NCI-H2227 treated with DMSO at 0.1 percent for 48 hours (cell line): ENCODE results near the gene BRME1.

ENCODE experiments used
- DNase-seq: peaks from one replicate; lab custom pipeline; 2025; lab: John Stamatoyannopoulos, UW

BRME1 gene

GRCh38 chr19:13887018-13887436 lies 18.9 kb downstream of the BRME1 start:
- no peak for DNase-seq

DNA sequence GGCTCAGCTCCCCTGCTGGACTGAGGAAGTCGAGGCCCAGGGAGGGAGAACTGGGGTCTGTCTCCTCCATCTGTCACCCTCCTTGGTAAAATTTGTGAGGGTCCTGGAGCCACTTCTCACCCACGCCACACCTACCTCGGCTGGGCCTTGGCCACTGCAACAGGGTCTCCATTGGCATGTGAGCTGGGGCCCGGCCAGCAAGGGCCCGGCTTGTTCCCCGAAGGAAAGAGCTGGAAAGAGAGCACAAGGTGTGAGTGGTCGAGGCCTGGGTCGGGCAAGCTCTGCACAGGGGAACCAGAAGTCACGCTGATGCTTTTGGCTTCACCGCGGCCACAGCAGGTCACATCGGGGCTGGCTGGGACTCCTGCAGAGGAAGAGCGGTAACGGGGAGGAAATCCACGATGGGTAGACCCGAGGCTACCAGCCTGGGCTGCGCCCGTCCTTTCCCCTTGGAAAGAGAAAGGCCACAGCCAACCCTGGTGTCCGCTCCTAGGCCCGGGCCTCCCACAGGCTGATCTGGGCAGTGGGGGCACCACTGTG lies 20.0 kb downstream of the BRME1 start:
- no peak for DNase-seq

GRCh38 chr19:13884726-13885591 lies 21.0 kb downstream of the BRME1 start:
- DNase-seq, result no peak

- DNase-seq, result no peak
Observed at GRCh38 chr19:13883516-13884064, 22.3 kb downstream of the BRME1 start.

GRCh38 chr19:13882836-13883235 lies 23.1 kb downstream of the BRME1 start:
- DNase-seq, result no peak

GRCh38 chr19:13882419-13882795 lies 23.5 kb downstream of the BRME1 start:
- no peak for DNase-seq

GRCh38 chr19:13881692-13882418 lies 24.1 kb downstream of the BRME1 start:
- no peak for DNase-seq

DNA sequence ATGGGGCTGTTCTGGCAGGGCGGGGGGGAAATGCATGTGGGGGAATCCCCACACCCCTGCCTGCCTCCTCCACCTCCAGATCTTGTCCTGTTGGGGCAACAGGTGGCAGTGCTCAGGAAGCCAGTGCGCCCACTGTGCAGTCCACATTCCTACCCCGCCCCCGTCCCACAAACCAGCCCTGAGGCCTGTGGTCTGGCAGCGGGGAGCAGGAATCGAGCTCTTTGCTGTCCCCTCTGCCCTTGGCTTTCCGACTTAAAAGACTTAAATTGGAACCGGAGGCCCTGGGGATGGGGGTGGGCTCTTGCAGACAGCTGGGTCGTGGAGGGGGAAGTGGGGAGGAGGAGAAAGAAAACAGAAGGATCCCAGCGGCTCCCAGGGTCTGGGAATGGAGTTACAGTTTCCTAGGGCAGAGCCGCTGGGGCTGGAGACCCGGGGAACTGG lies 24.6 kb downstream of the BRME1 start:
- no peak for DNase-seq

DNA sequence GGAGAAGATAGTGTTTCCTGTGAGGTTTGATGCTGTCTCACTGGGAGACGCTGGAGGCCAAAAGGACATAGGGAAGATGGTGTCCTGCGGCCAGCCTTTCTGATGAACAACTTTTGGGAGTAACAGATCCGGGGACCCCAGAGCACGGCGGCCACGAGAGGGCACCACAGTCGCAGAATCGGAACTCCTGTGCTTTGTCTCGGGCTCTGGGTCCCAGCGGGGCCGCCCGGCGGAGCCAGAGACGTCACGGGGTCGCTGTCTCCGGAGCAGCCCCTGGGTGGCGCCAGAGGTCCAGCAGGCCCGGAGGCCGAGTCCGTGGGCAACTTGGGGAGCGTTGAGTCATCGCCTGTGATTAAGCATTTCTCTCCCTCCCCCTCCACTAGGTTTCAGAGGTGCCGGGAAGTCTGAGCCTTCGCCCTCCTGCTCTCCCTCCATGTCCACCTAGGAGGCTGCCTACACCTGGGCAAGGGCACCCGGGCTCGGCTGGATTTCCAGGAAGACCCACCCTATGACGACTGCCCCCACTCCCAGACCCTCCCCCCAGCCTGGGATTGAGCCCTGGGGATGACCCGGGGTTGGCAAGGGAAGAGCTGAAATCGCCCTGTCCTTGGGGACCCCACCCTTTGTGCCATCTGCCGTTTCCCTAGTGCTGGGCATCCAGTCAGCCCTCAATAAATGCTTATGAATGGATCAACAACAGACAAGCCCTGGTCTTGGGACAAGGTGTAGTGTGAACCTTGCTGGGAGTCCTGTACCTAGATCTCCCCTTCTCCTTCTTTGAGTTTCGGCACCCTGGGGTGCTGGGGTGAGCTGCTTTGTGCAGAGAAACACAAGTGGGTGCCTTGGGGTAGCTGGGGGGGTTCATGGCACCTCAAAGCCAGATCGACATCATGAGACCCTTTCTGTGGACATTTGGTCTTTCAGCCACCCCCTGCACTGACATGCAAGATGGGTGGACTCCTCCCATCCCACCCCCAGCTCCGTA lies 25.6 kb downstream of the BRME1 start:
- DNase-seq, result peak; percentile 78

GRCh38 chr19:13877303-13877702 lies 28.6 kb downstream of the BRME1 start:
- no peak for DNase-seq

DNA sequence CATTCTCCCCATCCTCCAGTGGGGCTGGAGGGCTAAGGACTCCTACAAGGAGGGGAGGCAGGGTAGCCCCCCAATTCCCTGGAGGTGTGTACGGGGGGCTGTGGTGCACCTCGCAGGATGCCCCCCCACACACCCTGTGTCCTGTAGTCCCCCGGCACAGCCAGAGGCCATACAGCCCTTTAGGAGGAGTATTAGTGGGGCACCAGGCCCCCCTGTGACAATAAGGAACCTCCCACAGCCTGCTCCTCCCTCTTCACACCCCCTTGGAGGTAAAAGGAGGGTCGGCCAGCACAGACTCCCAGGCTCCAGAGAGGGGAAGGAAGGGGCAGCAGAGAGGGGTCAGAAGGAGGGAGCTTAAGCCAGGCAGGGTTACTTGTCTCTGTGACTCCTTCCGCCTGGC lies 29.1 kb downstream of the BRME1 start, which contains the start of gene NANOS3:
Gene NANOS3, plus strand, starts transcription at position 301 of the 400 bp plus-strand sequence. CDS start 115 bp downstream, outside the sequence.
- no peak for DNase-seq

DNA sequence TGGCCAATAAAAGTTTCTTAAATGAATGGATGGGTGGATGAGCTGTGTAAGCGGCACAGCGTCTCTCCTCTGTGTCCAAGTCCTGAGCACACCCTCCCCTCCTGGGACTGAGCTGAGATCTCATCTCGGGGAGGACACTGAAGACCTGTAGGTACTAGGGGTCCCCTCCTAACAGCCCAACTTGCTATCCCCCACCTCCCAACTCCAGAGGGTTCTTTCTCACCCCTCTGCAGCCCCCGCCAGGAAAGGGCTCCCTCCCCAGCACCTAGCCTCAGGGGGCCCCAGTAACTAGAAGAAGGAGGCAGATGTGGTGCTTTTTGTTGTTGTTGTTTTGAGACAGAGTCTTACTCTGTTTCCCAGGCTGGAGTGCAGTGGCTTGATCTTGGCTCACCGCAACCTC lies 30.1 kb downstream of the BRME1 start:
- no peak for DNase-seq

- DNase-seq, result no peak
Observed at GRCh38 chr19:13873834-13874515, 31.9 kb downstream of the BRME1 start.

DNA sequence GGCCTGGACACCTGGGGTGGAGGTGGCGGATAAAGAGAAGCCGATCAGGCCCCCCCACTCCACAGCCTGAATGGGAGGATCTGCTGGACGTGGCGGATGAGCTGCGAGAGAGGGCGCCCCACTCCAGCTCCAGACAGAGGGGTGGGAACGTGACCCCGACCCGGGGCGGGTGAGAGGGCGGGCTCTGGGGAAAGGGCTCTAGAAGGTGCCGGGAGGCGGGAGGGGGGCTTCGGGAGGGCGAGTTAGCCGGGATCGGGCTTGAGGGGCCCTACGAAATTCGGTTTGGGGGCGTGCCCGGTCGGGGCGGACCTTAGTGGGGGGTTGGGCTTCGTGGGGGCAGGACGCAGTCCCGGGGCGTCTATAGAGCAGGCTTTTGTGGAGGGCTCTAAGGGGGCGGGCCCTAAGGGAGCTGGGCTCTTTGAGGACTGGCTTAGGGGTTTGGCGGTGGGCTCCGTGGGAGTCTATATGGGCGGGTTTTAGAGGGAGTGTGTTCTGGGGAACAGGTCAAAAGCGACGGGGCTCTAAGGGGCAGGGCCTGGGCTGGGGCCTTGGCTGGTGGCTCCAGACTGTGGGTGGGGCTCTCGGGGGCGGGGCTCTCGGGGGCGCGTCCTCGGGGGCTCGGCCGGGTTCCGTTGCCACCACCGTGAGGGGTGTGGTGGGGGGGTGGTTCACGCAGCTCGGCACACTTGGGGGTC lies 33.1 kb downstream of the BRME1 start:
- DNase-seq, result no peak

DNA sequence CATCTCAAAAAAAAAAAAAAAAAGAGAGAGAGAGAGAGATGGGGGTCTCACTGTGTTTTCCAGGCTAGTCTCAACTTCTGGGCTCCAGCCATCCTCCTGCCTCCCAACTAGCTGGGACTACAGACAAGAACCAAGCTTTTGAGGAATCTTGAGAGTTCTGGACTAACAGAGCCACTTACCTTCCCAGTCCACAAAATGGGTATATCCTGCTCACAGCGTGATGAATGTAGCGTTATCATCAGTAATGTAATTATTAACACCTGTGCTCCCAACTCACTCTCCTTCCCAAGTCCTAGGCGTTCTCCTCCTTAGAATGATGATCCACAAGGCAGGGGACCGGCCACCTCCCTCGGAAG lies 33.6 kb downstream of the BRME1 start:
- DNase-seq, result no peak

DNA sequence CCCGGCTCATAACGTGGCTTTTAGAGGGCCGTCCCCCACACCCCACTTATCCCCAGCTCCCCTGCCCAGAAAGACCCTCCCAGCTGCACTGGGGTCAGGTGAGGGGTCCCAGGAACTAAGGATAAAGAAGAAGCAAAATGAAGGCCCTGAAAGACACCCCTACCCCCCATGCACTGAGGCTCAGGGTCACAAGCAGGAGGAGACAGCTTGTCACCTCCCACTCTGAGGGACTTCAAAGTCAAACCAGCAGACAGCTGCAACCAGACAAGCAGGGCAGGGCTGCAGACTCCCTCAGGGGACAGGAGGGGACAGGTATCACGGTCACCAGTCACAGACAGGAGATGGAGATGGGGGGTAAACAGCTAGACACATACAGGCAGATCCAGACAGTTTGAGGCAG lies 35.0 kb downstream of the BRME1 start:
- DNase-seq, result no peak

- DNase-seq, result no peak
Observed at GRCh38 chr19:13869281-13869680, 36.6 kb downstream of the BRME1 start.

GRCh38 chr19:13868663-13869062 lies 37.3 kb downstream of the BRME1 start:
- no peak for DNase-seq

- DNase-seq, result no peak
Observed at GRCh38 chr19:13866463-13867046, 39.4 kb downstream of the BRME1 start.
